K562 (cell line): Measurements from ENCODE around the gene PGM5. TPM values are rescaled to one million over a fixed set of nuclear protein-coding genes. Genes with fewer than 3 reads are reported as not detected.

ENCODE experiments used
- RFX7 ChIP-seq: fragments of 250-450 bp; sonication (Bioruptor Pico); IDR thresholded peaks from 2 replicates; pipeline ENCODE4 v1.5.1; 2021; ENCODE audit warnings: mild to moderate bottlenecking
- TAF15 ChIP-seq: fragments of 200-400 bp; formaldehyde crosslinking; IDR thresholded peaks from 2 replicates; pipeline ENCODE4 v1.6.1; 2017; ENCODE audit warnings: mild to moderate bottlenecking, low read depth, low read length, moderate library complexity
- ZFP36 ChIP-seq: fragments of 150-350 bp; IDR thresholded peaks from 2 replicates; pipeline ENCODE4 v1.6.1; 2018; ENCODE audit warnings: low read length, low read depth; ENCODE audit not compliant: partially characterized antibody
- ZNF592 ChIP-seq: fragments of 450-650 bp; IDR thresholded peaks from 2 replicates; pipeline ENCODE4 v1.6.1; 2017; ENCODE audit warnings: antibody characterized with exemption, mild to moderate bottlenecking
- polyA plus RNA-seq, 8 experiments: library from polyadenylated mRNA; depleted of rRNA in 4 of 8; stranded (reverse) in 5 of 8; unstranded in 3 of 8; fragments of >200 nt; fragmentation: Nextera tagmentation in 2 of 8; fragmentation: Illumina TruSeq in 1 of 8; extraction: Ambion mirVana in 2 of 8; extraction: Trizol in 1 of 8; gene quantifications; 2 replicates each; pipeline versions ENCODE4 v1.2.1 to v1.2.3, GENCODE V29; 2011 to 2014; ENCODE audit warnings: inconsistent platforms in 1 of 8, missing spikeins in 1 of 8
- total RNA-seq, 7 experiments: library from RNA; depleted of rRNA in 6 of 7; stranded (reverse); fragments of >200 nt in 6 of 7; fragmentation: Illumina TruSeq in 2 of 7; extraction: Trizol in 2 of 7; gene quantifications; 2 replicates each; pipeline versions ENCODE4 v1.2.1 to v1.2.3, GENCODE V29; 2011 to 2021; ENCODE audit warnings: low replicate concordance in 1 of 7
- TF ChIP-seq, protein P1 (sequence below): fragments of 450-650 bp; IDR thresholded peaks from 2 replicates; pipeline ENCODE4 v1.6.1; 2016; ENCODE audit warnings: antibody characterized with exemption

PGM5 gene
- total and polyA plus RNA-seq, 9 of the 15 experiments (the other 6 are each of a cell fraction or from before 2014, with no cell fraction given) = 0.03 to 0.24 (median 0.15) TPM; not detected in 1

- TF ChIP-seq RFX7 (CRISPR knock-in tag) (no peak), TAF15 (no peak), ZFP36 (no peak), ZNF592 (no peak)
- TF ChIP-seq, protein P1, sequence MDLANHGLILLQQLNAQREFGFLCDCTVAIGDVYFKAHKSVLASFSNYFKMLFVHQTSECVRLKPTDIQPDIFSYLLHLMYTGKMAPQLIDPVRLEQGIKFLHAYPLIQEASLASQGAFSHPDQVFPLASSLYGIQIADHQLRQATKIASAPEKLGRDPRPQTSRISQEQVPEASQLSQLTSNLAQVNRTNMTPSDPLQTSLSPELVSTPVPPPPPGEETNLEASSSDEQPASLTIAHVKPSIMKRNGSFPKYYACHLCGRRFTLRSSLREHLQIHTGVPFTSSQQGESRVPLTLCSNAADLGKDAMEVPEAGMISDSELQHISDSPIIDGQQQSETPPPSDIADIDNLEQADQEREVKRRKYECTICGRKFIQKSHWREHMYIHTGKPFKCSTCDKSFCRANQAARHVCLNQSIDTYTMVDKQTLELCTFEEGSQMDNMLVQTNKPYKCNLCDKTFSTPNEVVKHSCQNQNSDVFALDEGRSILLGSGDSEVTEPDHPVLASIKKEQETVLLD = no peak
Observed at GRCh38 chr9:68502279-68502678, 145.9 kb downstream of the PGM5 start (continued).
